HG03025 (cell line): ENCODE results near the gene ZCCHC8.
"Not testable (repeated sequence)": the region's sequence is repeated elsewhere in the genome, so short reads cannot be mapped to it uniquely, and the experiment has no call there.

Experiments used
- ATAC-seq: cut with Tn5 transposase; IDR thresholded peaks from one replicate; pipeline ENCODE4 v1.9.1; 2021; ENCODE audit warnings: mild to moderate bottlenecking, moderate library complexity; ENCODE audit not compliant: unreplicated experiment, low FRiP score

The ZCCHC8 gene

GRCh38 chr12:122513028-122513427 lies 12.3 kb upstream of the ZCCHC8 start:
- ATAC-seq = not testable (repeated sequence)

- no peak for ATAC-seq
These were observed 7.4 kb upstream of the ZCCHC8 start for GRCh38 chr12:122508163-122508562.

DNA sequence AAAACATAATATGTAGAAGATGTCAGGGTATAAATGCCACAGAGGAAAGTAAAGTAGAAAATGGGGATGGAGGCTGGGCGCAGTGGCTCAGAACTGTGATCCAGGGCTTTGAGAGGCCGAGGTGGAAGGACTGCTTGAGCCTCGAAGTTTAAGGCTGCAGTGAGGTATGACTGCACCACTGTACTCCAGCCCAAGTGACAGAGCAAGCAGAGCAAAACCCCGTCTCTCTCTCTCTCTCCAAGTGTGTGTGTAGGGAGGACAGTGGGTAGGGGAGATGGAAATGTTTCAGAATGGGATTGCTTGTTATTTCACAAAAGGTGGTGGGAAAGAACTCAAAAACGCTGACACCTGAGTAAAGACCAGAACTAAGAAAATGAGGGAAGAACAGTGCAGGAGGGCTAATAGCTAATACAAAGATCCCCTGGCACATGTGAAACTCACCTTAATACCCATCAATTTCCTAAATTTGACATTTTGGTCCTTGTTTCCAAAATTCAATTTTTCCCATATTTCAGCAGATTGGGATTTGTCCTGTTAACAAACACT lies 5.7 kb upstream of the ZCCHC8 start:
- ATAC-seq = no peak

- ATAC-seq = no peak
These were observed 4.8 kb upstream of the ZCCHC8 start for GRCh38 chr12:122505419-122506051.

- no peak for ATAC-seq
These were observed 3.3 kb upstream of the ZCCHC8 start for GRCh38 chr12:122503783-122504590.

DNA sequence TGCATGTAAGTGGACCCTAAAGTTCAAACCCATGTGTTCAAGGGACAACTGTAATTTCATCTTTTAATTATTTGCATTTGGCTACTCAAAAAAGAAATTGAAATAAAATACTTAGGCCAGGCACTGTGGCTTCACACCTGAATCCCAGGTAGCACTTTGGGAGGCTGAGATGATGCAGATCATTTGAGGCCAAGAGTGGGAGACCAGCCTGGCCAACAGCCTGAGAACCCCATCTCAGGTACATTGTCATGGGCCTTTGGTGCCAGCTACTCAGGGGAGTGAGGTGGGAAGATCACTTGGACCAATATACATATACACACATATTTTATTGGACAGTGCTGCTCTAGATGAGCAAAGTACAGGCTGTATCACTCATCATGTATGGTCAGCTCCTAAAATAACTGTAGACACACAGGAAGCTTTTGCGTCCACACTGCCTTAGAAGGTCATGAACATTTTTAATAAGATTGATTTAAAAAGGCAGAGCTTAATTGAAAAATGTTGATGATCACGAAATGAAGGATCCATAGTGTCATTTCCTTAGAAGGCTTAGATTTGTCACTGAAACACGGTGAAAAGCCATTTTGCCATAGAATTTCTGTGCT lies 2.5 kb upstream of the ZCCHC8 start:
- ATAC-seq = no peak

DNA sequence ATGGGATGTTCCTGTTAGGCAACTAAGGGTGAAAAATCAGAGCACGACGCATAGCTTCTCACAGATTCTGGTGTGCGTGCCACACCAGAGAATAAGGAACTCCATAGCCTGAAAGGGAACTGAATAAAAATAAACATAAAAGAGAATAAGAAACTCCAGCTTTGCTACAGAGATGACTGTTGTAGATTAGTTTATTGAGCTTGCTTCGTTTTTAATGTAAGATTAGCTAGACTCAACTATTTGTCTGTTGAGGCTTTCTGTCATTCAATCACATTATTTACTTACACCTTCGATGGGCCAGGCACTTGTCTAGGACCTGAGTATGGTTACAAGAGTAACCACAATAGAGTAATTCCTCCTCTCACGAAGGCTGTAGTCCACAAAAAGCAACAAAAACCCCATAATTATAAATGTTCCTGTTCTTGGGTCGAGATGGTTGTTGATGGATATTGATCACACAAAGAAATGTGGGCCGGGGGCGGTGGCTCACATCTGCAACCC lies 807 bp upstream of the ZCCHC8 start:
- ATAC-seq = no peak

DNA sequence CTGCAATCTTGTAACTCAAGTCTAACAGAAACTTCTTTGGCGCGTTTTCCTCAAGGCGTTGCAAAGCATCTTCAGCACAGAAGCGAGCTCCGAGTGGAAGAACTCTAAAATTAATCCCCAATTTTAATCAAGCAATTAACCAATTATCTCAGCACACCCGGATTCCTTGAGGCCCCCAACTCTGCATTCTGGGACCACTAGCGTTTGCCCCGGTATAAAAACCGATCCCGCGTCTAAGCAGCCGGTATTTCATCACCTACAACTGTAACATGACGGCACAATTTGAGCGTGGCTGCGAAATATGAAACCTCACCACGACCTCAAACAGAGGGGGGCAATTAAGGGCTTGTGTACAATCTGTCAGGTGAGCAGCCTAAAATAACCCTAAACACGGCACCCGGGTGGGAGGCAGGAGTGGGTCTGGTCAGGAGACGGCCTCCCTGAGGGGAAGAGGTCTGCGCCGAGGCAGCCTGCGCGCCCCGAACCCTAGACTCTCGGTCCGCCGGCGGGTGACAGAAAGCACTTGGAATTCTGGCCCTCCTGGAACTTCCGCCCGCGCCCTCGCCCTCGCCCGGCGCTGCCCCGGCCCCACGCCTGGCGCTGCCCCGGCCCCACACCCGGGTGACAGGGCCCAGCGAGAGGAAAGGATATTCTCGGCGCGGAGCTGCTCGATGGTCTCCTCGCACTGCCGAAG lies 594 bp downstream of the ZCCHC8 start:
- ATAC-seq = peak; percentile 12

GRCh38 chr12:122495258-122495657 lies 5.5 kb downstream of the ZCCHC8 start:
- ATAC-seq = no peak

DNA sequence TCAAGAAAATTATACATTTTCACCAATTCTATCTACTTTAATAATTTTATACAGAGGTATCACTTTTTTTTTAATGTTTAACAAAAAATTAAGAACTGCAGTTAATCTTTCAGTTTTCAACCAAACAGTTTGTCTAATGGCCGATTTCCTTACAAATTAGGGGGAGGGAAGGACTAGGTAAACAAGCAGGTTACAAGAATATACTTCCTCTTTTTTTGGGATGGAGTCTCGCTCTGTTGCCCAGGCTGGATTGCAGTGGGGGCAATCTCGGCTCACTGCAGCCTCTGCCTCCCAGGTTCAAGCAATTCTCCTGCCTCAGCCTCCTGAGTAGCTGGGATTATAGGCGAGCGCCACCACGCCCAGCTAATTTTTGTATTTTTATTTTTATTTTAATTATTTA lies 7.5 kb downstream of the ZCCHC8 start:
- ATAC-seq = not testable (repeated sequence)

DNA sequence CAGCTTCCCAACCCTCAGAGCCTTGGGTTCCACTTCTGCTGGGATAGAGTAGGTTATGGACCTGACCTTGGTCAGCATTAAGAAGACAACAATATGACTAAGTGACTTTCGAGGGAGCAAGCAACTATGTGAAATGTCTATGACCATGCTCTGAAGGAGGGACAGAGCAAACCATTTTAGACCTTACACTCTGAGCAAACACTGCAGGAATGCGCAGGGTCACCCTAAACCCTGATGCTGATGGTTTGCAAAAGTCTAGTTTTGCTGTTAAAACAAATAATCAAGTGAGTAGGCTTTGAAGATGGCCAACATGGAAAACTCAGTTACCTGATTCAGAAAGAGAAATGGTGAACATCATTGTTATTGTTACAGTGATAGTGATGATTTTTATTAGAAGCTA lies 8.7 kb downstream of the ZCCHC8 start:
- no peak for ATAC-seq

DNA sequence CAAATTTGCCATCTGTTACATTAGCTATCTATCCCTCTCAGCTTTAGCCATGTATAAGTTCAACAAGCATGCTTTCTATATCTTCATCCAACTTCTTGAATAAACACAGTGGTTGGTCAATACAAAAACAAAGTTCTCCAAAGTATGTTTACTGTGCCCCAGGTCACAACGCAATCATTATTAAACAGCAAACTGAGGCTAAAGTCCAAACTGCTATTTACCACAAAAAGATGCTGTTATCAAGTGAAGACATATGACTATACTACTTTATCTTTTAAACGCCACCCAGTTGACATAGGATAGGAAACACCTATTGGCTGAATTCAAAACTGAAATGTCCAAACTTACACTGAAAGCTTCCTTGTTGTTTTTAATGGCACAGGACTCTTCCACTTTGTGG lies 11.7 kb downstream of the ZCCHC8 start:
- ATAC-seq = no peak

DNA sequence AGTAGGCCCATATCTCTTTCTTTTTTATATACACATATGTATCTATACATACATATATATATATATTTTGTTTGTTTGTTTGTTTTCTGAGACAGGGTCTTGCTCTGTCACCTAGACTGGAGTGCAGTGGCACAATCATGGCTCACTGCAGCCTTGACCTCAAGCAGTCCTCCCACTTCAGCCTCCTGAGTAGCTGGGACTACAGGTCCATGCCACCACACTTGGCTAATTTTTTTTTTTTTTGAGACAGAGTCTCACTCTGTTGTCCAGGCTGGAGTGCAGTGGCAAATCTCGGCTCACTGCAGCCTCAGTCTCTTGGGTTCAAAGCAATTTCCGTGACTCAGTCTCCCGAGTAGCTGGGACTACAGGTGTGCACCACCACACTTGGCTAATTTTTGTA lies 12.9 kb downstream of the ZCCHC8 start:
- ATAC-seq = not testable (repeated sequence)

DNA sequence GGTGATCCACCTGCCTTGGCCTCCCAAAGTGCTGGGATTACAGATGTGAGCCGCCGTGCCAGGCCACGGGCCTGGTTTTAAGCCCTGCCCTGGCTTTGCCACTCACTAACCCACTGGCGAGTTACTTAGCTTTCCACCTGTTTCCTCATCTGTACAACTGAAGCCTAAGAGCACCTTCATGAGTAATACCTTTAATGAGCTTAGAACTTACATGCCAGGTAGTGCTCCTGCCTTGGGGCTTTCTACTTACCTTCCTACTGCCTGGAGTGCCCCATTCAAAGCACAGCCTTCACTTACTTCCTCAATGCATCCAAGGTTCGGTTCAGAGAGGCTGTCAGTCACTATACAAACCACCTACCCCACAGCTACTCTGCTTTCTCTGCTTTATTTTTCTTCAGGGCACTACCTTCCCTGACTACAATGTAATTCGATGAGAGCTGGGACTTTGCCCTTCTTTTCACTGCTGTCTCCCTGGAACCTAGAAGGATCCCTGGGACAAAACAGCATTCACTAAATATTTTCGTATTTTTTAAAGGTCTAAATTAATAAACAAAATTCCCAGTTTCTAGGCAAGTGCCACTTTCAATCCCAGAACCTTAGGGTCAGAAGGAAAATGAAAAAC lies 13.8 kb downstream of the ZCCHC8 start:
- no peak for ATAC-seq

DNA sequence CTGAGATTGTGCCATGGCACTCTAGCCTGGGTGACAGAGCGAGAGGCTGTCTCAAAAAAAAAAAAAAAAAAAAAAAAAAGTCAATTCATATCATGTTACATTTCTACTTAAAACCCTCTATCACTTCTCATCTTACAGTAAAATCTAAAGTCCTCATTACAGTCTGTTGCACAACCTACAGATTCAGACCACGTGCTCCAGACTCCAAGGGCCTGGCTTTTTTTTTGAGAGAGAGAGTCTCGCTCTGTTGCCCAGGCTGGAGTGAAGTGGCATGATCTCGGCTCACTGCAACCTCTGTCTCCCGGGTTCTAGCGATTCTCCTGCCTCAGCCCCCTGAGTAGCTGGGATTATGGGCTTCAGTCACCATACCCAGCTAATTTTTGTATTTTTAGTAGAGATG lies 14.4 kb downstream of the ZCCHC8 start:
- ATAC-seq = not testable (repeated sequence)

GRCh38 chr12:122484385-122484784 lies 16.3 kb downstream of the ZCCHC8 start:
- ATAC-seq = not testable (repeated sequence)

DNA sequence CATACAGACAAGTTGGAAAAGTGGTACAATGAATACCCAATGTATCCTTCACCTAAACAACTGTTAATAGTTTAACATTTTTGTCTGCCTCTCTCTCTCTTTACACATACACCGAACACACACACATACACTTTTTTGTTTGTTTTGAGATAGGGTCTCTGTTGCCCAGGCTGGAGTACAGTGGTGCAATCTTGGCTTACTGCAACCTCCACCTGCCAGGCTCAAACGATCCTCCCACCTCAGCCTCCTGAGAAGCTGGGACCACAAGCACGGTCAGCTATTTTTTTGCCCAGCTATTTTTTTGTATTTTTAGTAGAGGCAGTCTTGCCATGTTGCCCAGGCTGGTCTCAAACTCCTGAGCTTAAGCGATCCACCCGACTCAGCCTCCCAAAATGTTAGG lies 16.8 kb downstream of the ZCCHC8 start:
- no peak for ATAC-seq

DNA sequence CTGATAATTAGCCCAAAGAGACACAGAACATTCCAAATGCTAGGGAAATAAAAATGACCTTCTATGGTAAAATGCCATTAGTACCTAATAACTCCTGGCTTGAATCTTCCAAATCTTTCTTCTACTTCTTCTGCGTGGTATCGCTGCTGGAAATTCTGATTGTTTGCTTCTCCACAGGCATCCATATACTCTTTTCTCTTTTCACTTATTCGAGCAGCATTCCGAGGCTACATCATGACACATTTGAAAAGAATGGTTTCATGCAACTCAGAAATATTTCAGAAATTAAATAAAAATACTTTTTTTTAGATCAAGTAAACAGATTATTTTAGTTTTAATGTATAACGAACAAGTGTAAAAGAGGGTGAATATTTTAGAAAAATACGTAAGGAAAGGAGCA lies 18.9 kb downstream of the ZCCHC8 start:
- no peak for ATAC-seq

- no peak for ATAC-seq
These were observed 20.0 kb downstream of the ZCCHC8 start for GRCh38 chr12:122480753-122481152.

DNA sequence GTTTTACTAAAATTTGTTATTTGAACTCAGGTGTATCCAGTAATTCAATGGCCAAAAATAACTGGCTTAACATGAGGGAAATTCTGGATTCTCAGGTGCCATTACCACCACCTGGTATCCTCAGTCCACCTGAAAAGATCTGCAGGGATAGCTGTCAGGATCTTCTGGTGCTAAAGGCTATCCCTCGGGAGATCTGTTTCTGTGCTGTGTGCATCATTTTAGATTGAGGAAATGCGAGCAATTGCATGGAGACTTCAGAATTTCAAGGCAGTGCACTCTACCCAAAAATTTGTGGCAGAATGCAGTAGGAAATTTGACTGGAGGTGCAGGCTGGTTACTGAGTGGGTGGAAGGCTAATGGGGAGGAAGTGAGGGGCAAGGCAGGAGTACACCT lies 26.4 kb downstream of the ZCCHC8 start:
- ATAC-seq = no peak
